ENCODE results near the gene FN3KRP.

DNA sequence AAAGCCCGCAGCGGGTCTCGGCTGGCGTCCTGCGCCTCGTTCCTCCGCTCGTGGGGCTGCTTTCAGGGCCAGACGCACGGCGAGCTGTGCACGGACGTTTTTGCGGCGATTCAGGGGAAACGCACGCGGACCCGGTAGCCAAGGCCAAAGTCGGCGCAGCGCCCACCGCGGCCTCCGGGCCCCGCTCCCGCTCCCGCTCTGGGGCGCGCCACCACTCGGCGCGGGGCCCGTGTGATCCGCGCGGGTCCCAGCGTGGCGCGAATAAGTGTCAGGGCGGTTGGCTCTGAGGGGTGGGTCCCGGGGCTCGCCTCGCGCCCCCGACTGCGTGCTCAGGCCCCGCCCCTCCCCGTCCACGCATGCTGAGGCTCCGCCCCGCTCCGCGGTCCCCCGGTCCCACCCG, 34.7 kb downstream of the FN3KRP start:
- TF ChIP-seq, protein P1, sequence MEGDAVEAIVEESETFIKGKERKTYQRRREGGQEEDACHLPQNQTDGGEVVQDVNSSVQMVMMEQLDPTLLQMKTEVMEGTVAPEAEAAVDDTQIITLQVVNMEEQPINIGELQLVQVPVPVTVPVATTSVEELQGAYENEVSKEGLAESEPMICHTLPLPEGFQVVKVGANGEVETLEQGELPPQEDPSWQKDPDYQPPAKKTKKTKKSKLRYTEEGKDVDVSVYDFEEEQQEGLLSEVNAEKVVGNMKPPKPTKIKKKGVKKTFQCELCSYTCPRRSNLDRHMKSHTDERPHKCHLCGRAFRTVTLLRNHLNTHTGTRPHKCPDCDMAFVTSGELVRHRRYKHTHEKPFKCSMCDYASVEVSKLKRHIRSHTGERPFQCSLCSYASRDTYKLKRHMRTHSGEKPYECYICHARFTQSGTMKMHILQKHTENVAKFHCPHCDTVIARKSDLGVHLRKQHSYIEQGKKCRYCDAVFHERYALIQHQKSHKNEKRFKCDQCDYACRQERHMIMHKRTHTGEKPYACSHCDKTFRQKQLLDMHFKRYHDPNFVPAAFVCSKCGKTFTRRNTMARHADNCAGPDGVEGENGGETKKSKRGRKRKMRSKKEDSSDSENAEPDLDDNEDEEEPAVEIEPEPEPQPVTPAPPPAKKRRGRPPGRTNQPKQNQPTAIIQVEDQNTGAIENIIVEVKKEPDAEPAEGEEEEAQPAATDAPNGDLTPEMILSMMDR (IDR thresholded peaks at IDR 0.05): no peak
- no peak for TF ChIP-seq POLR2AphosphoS5 (IDR thresholded peaks at IDR 0.05; ENCODE audit: insufficient read depth in 1 of 2, low read depth in 1 of 2)
